ENCODE results near the gene GOLT1B. TPM values are rescaled to one million over a fixed set of nuclear protein-coding genes. Genes with fewer than 3 reads are reported as not detected.
A peak's percentile ranks its signal among the peaks of the same experiment; 100 is the strongest.

GOLT1B gene
- polyA plus RNA-seq, 1 donor, result 28.2 TPM

GRCh38 chr12:21518451-21518850, 16.9 kb downstream of the GOLT1B start:
- DNase-seq, result no peak
- 82% methylated on average over 2 of the region's 3 CpGs for WGBS (ENCODE audit: insufficient coverage, low lambda C conversion rate)
- H3K4me3 ChIP-seq (ENCODE audit: low read length), result no peak overlapping the region

GRCh38 chr12:21521541-21521940, 20.0 kb downstream of the GOLT1B start:
- Histone ChIP-seq H3K4me3 (ENCODE audit: low read length) (no peak overlapping the region), H3K9me3 (ENCODE audit: control insufficient read depth, low read depth, low read length) (no peaks in the 10 kb centered on the region), H3K27ac (ENCODE audit: low read length) (no peak overlapping the region), H3K4me1 (ENCODE audit: control insufficient read depth, insufficient read depth, low read length) (no peaks in the 10 kb centered on the region), H3K27me3 (ENCODE audit: control insufficient read depth, insufficient read depth, low read length) (peaks cover 11% of the 10 kb centered on the region), H3K36me3 (ENCODE audit: control insufficient read depth, insufficient read depth, low read length) (no peaks in the 10 kb centered on the region)
- WGBS (ENCODE audit: insufficient coverage, low lambda C conversion rate), result no CpG with 5 or more reads among the region's 1 CpG
- no peak for DNase-seq

More at GRCh38 chr12:21518451-21518850, 16.9 kb downstream of the GOLT1B start:
- no peak overlapping the region for H3K27ac ChIP-seq (ENCODE audit: low read length)
- no peaks in the 10 kb centered on the region for H3K9me3 ChIP-seq (ENCODE audit: control insufficient read depth, low read depth, low read length)
- H3K27me3 ChIP-seq (ENCODE audit: control insufficient read depth, insufficient read depth, low read length), result no peaks in the 10 kb centered on the region
- H3K4me1 ChIP-seq (ENCODE audit: control insufficient read depth, insufficient read depth, low read length), result no peaks in the 10 kb centered on the region
- peaks cover 8% of the 10 kb centered on the region for H3K36me3 ChIP-seq (ENCODE audit: control insufficient read depth, insufficient read depth, low read length)

GRCh38 chr12:21523148-21523547, 21.6 kb downstream of the GOLT1B start:
- no peaks in the 10 kb centered on the region for H3K4me1 ChIP-seq (ENCODE audit: control insufficient read depth, insufficient read depth, low read length)
- no peaks in the 10 kb centered on the region for H3K36me3 ChIP-seq (ENCODE audit: control insufficient read depth, insufficient read depth, low read length)
- DNase-seq, result no peak
- no peak overlapping the region for H3K4me3 ChIP-seq (ENCODE audit: low read length)
- H3K27ac ChIP-seq (ENCODE audit: low read length), result no peak overlapping the region
- H3K9me3 ChIP-seq (ENCODE audit: control insufficient read depth, low read depth, low read length), result peaks cover 8% of the 10 kb centered on the region
- H3K27me3 ChIP-seq (ENCODE audit: control insufficient read depth, insufficient read depth, low read length), result peaks cover 27% of the 10 kb centered on the region

GRCh38 chr12:21526053-21526452, 24.5 kb downstream of the GOLT1B start, which contains the start of gene SPX:
SPX (plus strand) TSS chr12:21526296; CDS start chr12:21526473, 177 bp downstream.
- Histone ChIP-seq H3K27ac (ENCODE audit: low read length) (no peak within 1 kb of the TSS), H3K9me3 (ENCODE audit: control insufficient read depth, low read depth, low read length) (peaks cover 8% of the 10 kb centered on the region), H3K4me3 (ENCODE audit: low read length) (peak within 1 kb of the TSS; percentile 49), H3K4me1 (ENCODE audit: control insufficient read depth, insufficient read depth, low read length) (no peaks in the 10 kb centered on the region), H3K27me3 (ENCODE audit: control insufficient read depth, insufficient read depth, low read length) (peaks cover 42% of the 10 kb centered on the region), H3K36me3 (ENCODE audit: control insufficient read depth, insufficient read depth, low read length) (no peaks in the 10 kb centered on the region)
- no CpG with 5 or more reads among the region's 1 CpG for WGBS (ENCODE audit: insufficient coverage, low lambda C conversion rate)
- DNase-seq, result no peak

GRCh38 chr12:21526721-21527345, 25.2 kb downstream of the GOLT1B start:
- H3K27me3 ChIP-seq (ENCODE audit: control insufficient read depth, insufficient read depth, low read length), result peaks cover 42% of the 10 kb centered on the region
- DNase-seq, result no peak
- peaks cover 8% of the 10 kb centered on the region for H3K9me3 ChIP-seq (ENCODE audit: control insufficient read depth, low read depth, low read length)
- no peaks in the 10 kb centered on the region for H3K36me3 ChIP-seq (ENCODE audit: control insufficient read depth, insufficient read depth, low read length)
- H3K27ac ChIP-seq (ENCODE audit: low read length), result no peak overlapping the region
- H3K4me1 ChIP-seq (ENCODE audit: control insufficient read depth, insufficient read depth, low read length), result no peaks in the 10 kb centered on the region
- 23% methylated on average over 2 of the region's 12 CpGs for WGBS (ENCODE audit: insufficient coverage, low lambda C conversion rate)
- H3K4me3 ChIP-seq (ENCODE audit: low read length), result peak overlapping the region; percentile 49

GRCh38 chr12:21527451-21528180, 26.0 kb downstream of the GOLT1B start:
- Histone ChIP-seq H3K36me3 (ENCODE audit: control insufficient read depth, insufficient read depth, low read length) (no peaks in the 10 kb centered on the region), H3K4me1 (ENCODE audit: control insufficient read depth, insufficient read depth, low read length) (no peaks in the 10 kb centered on the region), H3K9me3 (ENCODE audit: control insufficient read depth, low read depth, low read length) (peaks cover 8% of the 10 kb centered on the region), H3K27me3 (ENCODE audit: control insufficient read depth, insufficient read depth, low read length) (peaks cover 42% of the 10 kb centered on the region), H3K4me3 (ENCODE audit: low read length) (peak overlapping the region; percentile 49), H3K27ac (ENCODE audit: low read length) (no peak overlapping the region)
- DNase-seq, result peak in 1 of 2 donors; percentile 37
- no CpG with 5 or more reads among the region's 57 CpGs for WGBS (ENCODE audit: insufficient coverage, low lambda C conversion rate)

GRCh38 chr12:21528953-21529352, 27.4 kb downstream of the GOLT1B start:
- no peaks in the 10 kb centered on the region for H3K4me1 ChIP-seq (ENCODE audit: control insufficient read depth, insufficient read depth, low read length)
- DNase-seq, result no peak
- no peaks in the 10 kb centered on the region for H3K36me3 ChIP-seq (ENCODE audit: control insufficient read depth, insufficient read depth, low read length)
- peaks cover 42% of the 10 kb centered on the region for H3K27me3 ChIP-seq (ENCODE audit: control insufficient read depth, insufficient read depth, low read length)
- H3K9me3 ChIP-seq (ENCODE audit: control insufficient read depth, low read depth, low read length), result peaks cover 8% of the 10 kb centered on the region
- WGBS (ENCODE audit: insufficient coverage, low lambda C conversion rate), result no CpG with 5 or more reads among the region's 5 CpGs
- no peak overlapping the region for H3K4me3 ChIP-seq (ENCODE audit: low read length)
- no peak overlapping the region for H3K27ac ChIP-seq (ENCODE audit: low read length)

- H3K27me3 ChIP-seq (ENCODE audit: control insufficient read depth, insufficient read depth, low read length), result peaks cover 42% of the 10 kb centered on the region
- H3K27ac ChIP-seq (ENCODE audit: low read length), result no peak overlapping the region
- H3K4me1 ChIP-seq (ENCODE audit: control insufficient read depth, insufficient read depth, low read length), result no peaks in the 10 kb centered on the region
- peaks cover 8% of the 10 kb centered on the region for H3K9me3 ChIP-seq (ENCODE audit: control insufficient read depth, low read depth, low read length)
- H3K36me3 ChIP-seq (ENCODE audit: control insufficient read depth, insufficient read depth, low read length), result no peaks in the 10 kb centered on the region
- no CpG with 5 or more reads among the region's 2 CpGs for WGBS (ENCODE audit: insufficient coverage, low lambda C conversion rate)
- no peak for DNase-seq
- H3K4me3 ChIP-seq (ENCODE audit: low read length), result no peak overlapping the region
These were observed 27.9 kb downstream of the GOLT1B start for GRCh38 chr12:21529456-21529855.

GRCh38 chr12:21538061-21538653, 36.6 kb downstream of the GOLT1B start:
- Histone ChIP-seq H3K4me3 (ENCODE audit: low read length) (no peak overlapping the region), H3K4me1 (ENCODE audit: control insufficient read depth, insufficient read depth, low read length) (peaks cover 2% of the 10 kb centered on the region)
- WGBS (ENCODE audit: insufficient coverage, low lambda C conversion rate), result no CpG with 5 or more reads among the region's 5 CpGs

GRCh38 chr12:21539797-21540196, 38.2 kb downstream of the GOLT1B start:
- H3K9me3 ChIP-seq (ENCODE audit: control insufficient read depth, low read depth, low read length), result no peaks in the 10 kb centered on the region
- H3K27ac ChIP-seq (ENCODE audit: low read length), result no peak overlapping the region
- H3K4me1 ChIP-seq (ENCODE audit: control insufficient read depth, insufficient read depth, low read length), result peaks cover 2% of the 10 kb centered on the region
- peaks cover 3% of the 10 kb centered on the region for H3K27me3 ChIP-seq (ENCODE audit: control insufficient read depth, insufficient read depth, low read length)
- H3K36me3 ChIP-seq (ENCODE audit: control insufficient read depth, insufficient read depth, low read length), result no peaks in the 10 kb centered on the region
- no peak for DNase-seq
- no peak overlapping the region for H3K4me3 ChIP-seq (ENCODE audit: low read length)

More at GRCh38 chr12:21538061-21538653, 36.6 kb downstream of the GOLT1B start:
- no peaks in the 10 kb centered on the region for H3K9me3 ChIP-seq (ENCODE audit: control insufficient read depth, low read depth, low read length)
- H3K27ac ChIP-seq (ENCODE audit: low read length), result no peak overlapping the region
- no peaks in the 10 kb centered on the region for H3K36me3 ChIP-seq (ENCODE audit: control insufficient read depth, insufficient read depth, low read length)
- DNase-seq, result no peak
- peaks cover 3% of the 10 kb centered on the region for H3K27me3 ChIP-seq (ENCODE audit: control insufficient read depth, insufficient read depth, low read length)
